GM11168 (cell line): ENCODE data around the gene HOXA11.

ENCODE experiments used
- in situ Hi-C: fragments of 300-500 bp; cut with MboI; formaldehyde crosslinking; loops from one replicate; pipeline ENCODE4 v1.12.0; 2022; ENCODE audit warnings: low sequenced_read_pairs; ENCODE audit not compliant: unreplicated experiment

The HOXA11 gene

GRCh38 chr7:27183682-27184336 is 1.2 kb downstream of the HOXA11 start:
- in situ Hi-C loops: loop anchor here (25.0 kb wide), 1 partner anchor 1322 kb away; no protein-coding TSS in a partner anchor

GRCh38 chr7:27182861-27183681 is 2.0 kb downstream of the HOXA11 start:
- in situ Hi-C loops: loop anchor here (25.0 kb wide), 1 partner anchor 1321 kb away; no protein-coding TSS in a partner anchor

GRCh38 chr7:27182285-27182841 is 2.7 kb downstream of the HOXA11 start:
- in situ Hi-C loops: loop anchor here (25.0 kb wide), 1 partner anchor 1320 kb away; no protein-coding TSS in a partner anchor

GRCh38 chr7:27181795-27182275 is 3.2 kb downstream of the HOXA11 start:
- in situ Hi-C loops: loop anchor here (25.0 kb wide), 1 partner anchor 1320 kb away; no protein-coding TSS in a partner anchor

GRCh38 chr7:27180431-27181420 is 4.3 kb downstream of the HOXA11 start:
- in situ Hi-C loops: loop anchor here (25.0 kb wide), 1 partner anchor 1318 kb away; no protein-coding TSS in a partner anchor

- in situ Hi-C loops: loop anchor here (25.0 kb wide), 1 partner anchor 1317 kb away; no protein-coding TSS in a partner anchor
Observed at GRCh38 chr7:27179503-27180430, 5.3 kb downstream of the HOXA11 start.

- in situ Hi-C loops: loop anchor here (25.0 kb wide), 1 partner anchor 1317 kb away; no protein-coding TSS in a partner anchor
Observed at GRCh38 chr7:27179030-27179429, 6.0 kb downstream of the HOXA11 start.

GRCh38 chr7:27178366-27178765 is 6.7 kb downstream of the HOXA11 start:
- in situ Hi-C loops: loop anchor here (25.0 kb wide), 1 partner anchor 1316 kb away; no protein-coding TSS in a partner anchor

- in situ Hi-C loops: loop anchor here (25.0 kb wide), 1 partner anchor 1316 kb away; no protein-coding TSS in a partner anchor
Observed at GRCh38 chr7:27177795-27178320, 7.2 kb downstream of the HOXA11 start.

- in situ Hi-C loops: loop anchor here (25.0 kb wide), 1 partner anchor 1315 kb away; no protein-coding TSS in a partner anchor
Observed at GRCh38 chr7:27176962-27177794, 7.9 kb downstream of the HOXA11 start.

GRCh38 chr7:27176524-27176845 is 8.5 kb downstream of the HOXA11 start:
- in situ Hi-C loops: loop anchor here (25.0 kb wide), 1 partner anchor 1314 kb away; no protein-coding TSS in a partner anchor

- in situ Hi-C loops: loop anchor here (25.0 kb wide), 1 partner anchor 1314 kb away; no protein-coding TSS in a partner anchor
Observed at GRCh38 chr7:27175626-27176523, 9.2 kb downstream of the HOXA11 start.

GRCh38 chr7:27174874-27175625 is 10.0 kb downstream of the HOXA11 start:
- in situ Hi-C loops: loop anchor here (25.0 kb wide), 1 partner anchor 1313 kb away; no protein-coding TSS in a partner anchor

GRCh38 chr7:27173956-27174873 is 10.8 kb downstream of the HOXA11 start, which contains the start of gene HOXA10:
TSS of gene HOXA10 (minus strand) at chr7:27174320. CDS start at chr7:27174306, 14 bp downstream.
- in situ Hi-C loops: no loop called here
